SK-N-SH (cell line): ENCODE measurements around the gene MED29. TPM values are rescaled to one million over a fixed set of nuclear protein-coding genes. Genes with fewer than 3 reads are reported as not detected.

Experiments
- CTCF ChIA-PET: fragments of 300-600, 350-600 bp; formaldehyde crosslinking; extraction: SDS; loops from one replicate; lab custom pipeline; 2021; lab: Yijun Ruan, JAX
- POLR2A ChIA-PET: fragments of 350-600 bp; sonication (Branson Sonifier 250); formaldehyde crosslinking; extraction: SDS; loops from one replicate; lab custom pipeline; 2020; ENCODE audit warnings: antibody characterized with exemption, inconsistent platforms; lab: Yijun Ruan, JAX
- DNase-seq: peaks from one replicate; pipeline ENCODE4 v3.0.0; 2012
- H2AFZ ChIP-seq: fragments of 200-600 bp; sonication (generic); 2 replicates; pipeline ENCODE4 v1.8.1; 2016; ENCODE audit warnings: antibody characterized with exemption, mild to moderate bottlenecking, low read depth
- H3F3A ChIP-seq: fragments of 200-600 bp; sonication (generic); replicated peaks from 2 replicates; pipeline ENCODE3; 2016; ENCODE audit warnings: antibody characterized with exemption, mild to moderate bottlenecking; ENCODE audit not compliant: insufficient read depth
- H3K27ac ChIP-seq, 2 experiments: fragments of 200-500 bp in 1 of 2; fragments of 200-600 bp in 1 of 2; sonication (Bioruptor generic) in 1 of 2; sonication (generic), shearing (Covaris generic) in 1 of 2; 2 replicates each; pipeline versions ENCODE4 v1.5.1 to v1.6.1; 2014 to 2016; ENCODE audit warnings: low read depth in 2 of 2, inconsistent platforms in 1 of 2, low read length in 1 of 2, mild to moderate bottlenecking in 1 of 2, mixed read lengths in 1 of 2
- H3K27me3 ChIP-seq: fragments of 200-600 bp; sonication (generic), shearing (Covaris generic); 2 replicates; pipeline ENCODE4 v1.6.1; 2016; ENCODE audit warnings: mixed run types; ENCODE audit not compliant: insufficient read depth
- H3K36me3 ChIP-seq, 2 experiments: fragments of 200-500 bp in 1 of 2; fragments of 200-600 bp in 1 of 2; sonication (Bioruptor generic) in 1 of 2; sonication (generic) in 1 of 2; replicated peaks in 1 of 2; 2 replicates each; pipeline versions ENCODE3 to v1.5.1; 2014 to 2016; ENCODE audit warnings: low read length in 1 of 2, mild to moderate bottlenecking in 1 of 2; ENCODE audit not compliant: insufficient read depth in 2 of 2, control insufficient read depth in 1 of 2
- H3K4me1 ChIP-seq, 2 experiments: fragments of 200-500 bp in 1 of 2; fragments of 200-600 bp in 1 of 2; sonication (Bioruptor generic) in 1 of 2; sonication (generic), shearing (Covaris generic) in 1 of 2; 2 replicates each; pipeline versions ENCODE4 v1.5.1 to v1.6.1; 2014 to 2016; ENCODE audit warnings: low read depth in 1 of 2, low read length in 1 of 2, mixed run types in 1 of 2; ENCODE audit not compliant: insufficient read depth in 2 of 2, control insufficient read depth in 1 of 2
- H3K4me2 ChIP-seq: fragments of 200-600 bp; sonication (generic), shearing (Covaris generic); 2 replicates; pipeline ENCODE4 v1.6.1; 2017; ENCODE audit warnings: mixed run types
- H3K4me3 ChIP-seq, 2 experiments: fragments of 200-500 bp in 1 of 2; fragments of 200-600 bp in 1 of 2; sonication (Bioruptor generic) in 1 of 2; sonication (generic), shearing (Covaris generic) in 1 of 2; 2 replicates each; pipeline versions ENCODE4 v1.5.1 to v1.8.1; 2014 to 2016; ENCODE audit warnings: low read depth in 2 of 2, inconsistent platforms in 1 of 2, low read length in 1 of 2, mild to moderate bottlenecking in 1 of 2, mixed read lengths in 1 of 2, moderate library complexity in 1 of 2
- H3K79me2 ChIP-seq: fragments of 200-600 bp; sonication (generic); 2 replicates; pipeline ENCODE4 v1.8.1; 2017; ENCODE audit warnings: mild to moderate bottlenecking; ENCODE audit not compliant: insufficient read depth
- H3K9ac ChIP-seq: fragments of 200-600 bp; sonication (generic); 2 replicates; pipeline ENCODE4 v1.6.1; 2017; ENCODE audit warnings: mixed run types
- H3K9me2 ChIP-seq: fragments of 200-600 bp; sonication (generic); 2 replicates; pipeline ENCODE4 v1.6.1; 2017; ENCODE audit warnings: mixed run types
- H3K9me3 ChIP-seq: fragments of 200-600 bp; sonication (generic); 2 replicates; pipeline ENCODE4 v1.6.1; 2017; ENCODE audit warnings: mixed run types, mild to moderate bottlenecking, moderate library complexity
- H4K20me1 ChIP-seq: fragments of 200-600 bp; sonication (generic); 2 replicates; pipeline ENCODE4 v1.6.1; 2017; ENCODE audit warnings: mild to moderate bottlenecking, mixed run types; ENCODE audit not compliant: insufficient read depth
- CHD2 ChIP-seq: fragments of 150-350 bp; IDR thresholded peaks from 2 replicates; pipeline ENCODE4 v1.6.1; 2018; ENCODE audit warnings: low read length; ENCODE audit not compliant: partially characterized antibody
- EP300 ChIP-seq, 2 experiments: IDR thresholded peaks; 2 replicates each; pipeline versions ENCODE4 v1.4.0 to v1.6.1; 2012; ENCODE audit warnings: borderline replicate concordance in 1 of 2, low read depth in 1 of 2, low read length in 1 of 2
- EZH2phosphoT487 ChIP-seq: fragments of 200-600 bp; sonication (generic); IDR thresholded peaks from 2 replicates; pipeline ENCODE4 v1.6.1; 2017; ENCODE audit warnings: low read depth, mixed run types, mild to moderate bottlenecking, antibody characterized with exemption, moderate library complexity, borderline replicate concordance
- FOXJ3 ChIP-seq: sonication (generic); formaldehyde crosslinking; IDR thresholded peaks from 2 replicates; pipeline ENCODE4 v1.5.1; 2020; ENCODE audit warnings: mild to moderate bottlenecking, missing genetic modification reagents
- GABPA ChIP-seq: IDR thresholded peaks from 2 replicates; pipeline ENCODE4 v1.4.0; 2012; ENCODE audit warnings: low read depth, mild to moderate bottlenecking
- GATA2 ChIP-seq: sonication (generic); formaldehyde crosslinking; IDR thresholded peaks from 2 replicates; pipeline ENCODE4 v1.5.0; 2020; ENCODE audit warnings: mild to moderate bottlenecking, missing genetic modification reagents
- JUND ChIP-seq: IDR thresholded peaks from 2 replicates; pipeline ENCODE4 v1.4.0; 2012
- MEF2A ChIP-seq: IDR thresholded peaks from 2 replicates; pipeline ENCODE4 v1.4.0; 2012; ENCODE audit warnings: low read depth, borderline replicate concordance
- MXI1 ChIP-seq: IDR thresholded peaks from 2 replicates; pipeline ENCODE4 v1.6.1; 2012; ENCODE audit warnings: mild to moderate bottlenecking, low read depth, low read length, improper control_type of control experiment
- NRF1 ChIP-seq: IDR thresholded peaks from 2 replicates; pipeline ENCODE4 v1.6.1; 2012; ENCODE audit warnings: low read depth, mild to moderate bottlenecking, low read length
- PBX3 ChIP-seq: IDR thresholded peaks from 2 replicates; pipeline ENCODE4; 2012
- POLR2AphosphoS5 ChIP-seq: IDR thresholded peaks from 2 replicates; pipeline ENCODE4 v1.6.1; 2012; ENCODE audit warnings: low read depth, low read length
- RCOR1 ChIP-seq: fragments of 150-350 bp; IDR thresholded peaks from 2 replicates; pipeline ENCODE4 v1.6.1; 2017; ENCODE audit warnings: antibody characterized with exemption, low read length
- REST ChIP-seq: IDR thresholded peaks from 2 replicates; pipeline ENCODE4 v1.6.1; 2012; ENCODE audit warnings: mild to moderate bottlenecking, low read depth, low read length, moderate library complexity
- RFX5 ChIP-seq: IDR thresholded peaks from 2 replicates; pipeline ENCODE4 v1.6.1; 2012; ENCODE audit warnings: mild to moderate bottlenecking, improper control_type of control experiment, low read length
- USF1 ChIP-seq: IDR thresholded peaks from 2 replicates; pipeline ENCODE4 v1.4.0; 2012; ENCODE audit warnings: low read depth, borderline replicate concordance
- YY1 ChIP-seq: IDR thresholded peaks from 2 replicates; pipeline ENCODE4 v1.4.0; 2012; ENCODE audit warnings: low read depth, mild to moderate bottlenecking
- WGBS: methylation state at CpG from one replicate; pipeline ENCODE4 v1.1.6; 2017; ENCODE audit warnings: low lambda C conversion rate; 5-methylcytosine and 5-hydroxymethylcytosine counted together
- polyA plus RNA-seq, 3 experiments: library from polyadenylated mRNA; depleted of rRNA; stranded (reverse); fragments of >200 nt; gene quantifications; 2 replicates each; pipeline ENCODE4 v1.2.3, GENCODE V29; 2012
- TF ChIP-seq, protein P1 (sequence below): fragments of 150-350 bp; IDR thresholded peaks from 2 replicates; pipeline ENCODE4 v1.6.1; 2016; ENCODE audit warnings: mild to moderate bottlenecking, low read depth, low read length

MED29 gene
- polyA plus RNA-seq, 1 of the 3 experiments (the other 2 are of a cell fraction) = 32.0 TPM

DNA sequence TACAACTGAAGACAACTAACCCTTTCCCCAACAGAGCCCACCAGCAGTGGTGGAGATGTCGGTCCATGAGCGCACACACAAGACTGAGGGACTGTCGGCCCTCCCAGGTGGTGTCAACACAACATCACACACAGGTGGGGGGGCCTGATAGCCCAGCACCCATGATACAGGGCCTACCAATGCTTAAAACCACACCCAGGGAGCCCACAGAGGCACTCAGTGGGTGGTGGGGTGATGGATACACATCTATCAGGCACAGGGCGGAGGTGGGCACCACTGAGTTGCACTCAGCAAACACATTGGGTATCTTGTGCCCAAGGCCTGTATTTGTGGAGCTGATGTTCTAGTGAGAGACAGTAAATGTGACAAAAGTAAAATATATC is 8.5 kb downstream of the MED29 start:
- Histone ChIP-seq H3K79me2 (peaks cover 12% of the 10 kb centered on the region; the same call in 1 of the 2 replicates), H3K9ac (no peak overlapping the region), H3F3A (peaks cover 44% of the 10 kb centered on the region), H3K4me2 (no peak overlapping the region), H2AFZ (no peak overlapping the region), H3K27ac (no peak overlapping the region), H3K9me2 (no peaks in the 10 kb centered on the region), H3K9me3 (no peaks in the 10 kb centered on the region), H3K27me3 (no peaks in the 10 kb centered on the region), H4K20me1 (no peaks in the 10 kb centered on the region), H3K4me3 (no peak overlapping the region), H3K4me1 (peaks cover 19 to 36% of the 10 kb centered on the region in 2 experiments; a peak in 3 of 4 replicates), H3K36me3 (peaks cover 0 to 1% of the 10 kb centered on the region in 2 experiments)
- DNase-seq = no peak
- no peak for TF ChIP-seq MXI1
- TF ChIP-seq, protein P1, sequence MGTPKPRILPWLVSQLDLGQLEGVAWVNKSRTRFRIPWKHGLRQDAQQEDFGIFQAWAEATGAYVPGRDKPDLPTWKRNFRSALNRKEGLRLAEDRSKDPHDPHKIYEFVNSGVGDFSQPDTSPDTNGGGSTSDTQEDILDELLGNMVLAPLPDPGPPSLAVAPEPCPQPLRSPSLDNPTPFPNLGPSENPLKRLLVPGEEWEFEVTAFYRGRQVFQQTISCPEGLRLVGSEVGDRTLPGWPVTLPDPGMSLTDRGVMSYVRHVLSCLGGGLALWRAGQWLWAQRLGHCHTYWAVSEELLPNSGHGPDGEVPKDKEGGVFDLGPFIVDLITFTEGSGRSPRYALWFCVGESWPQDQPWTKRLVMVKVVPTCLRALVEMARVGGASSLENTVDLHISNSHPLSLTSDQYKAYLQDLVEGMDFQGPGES = no peak
- TF ChIP-seq YY1 = no peak
- TF ChIP-seq EZH2phosphoT487 = no peak
- TF ChIP-seq JUND = no peak
- TF ChIP-seq FOXJ3 = no peak
- no peak for TF ChIP-seq PBX3
- no peak for TF ChIP-seq RFX5
- TF ChIP-seq RCOR1 = no peak
- TF ChIP-seq GABPA = no peak
- TF ChIP-seq USF1 = no peak
- POLR2A ChIA-PET = interaction anchor here (0.7 to 0.9 kb wide), 2 partner anchors 8 to 9 kb away, joined by 3 read pairs; partner anchors contain the start of gene PAF1
- CTCF ChIA-PET = interaction anchor here (6.5 kb wide), 1 partner anchor 12 kb away, joined by 106 read pairs; the partner anchor contains the start of gene PLEKHG2
- WGBS = 98% methylated on average over 4 of the region's 4 CpGs

DNA sequence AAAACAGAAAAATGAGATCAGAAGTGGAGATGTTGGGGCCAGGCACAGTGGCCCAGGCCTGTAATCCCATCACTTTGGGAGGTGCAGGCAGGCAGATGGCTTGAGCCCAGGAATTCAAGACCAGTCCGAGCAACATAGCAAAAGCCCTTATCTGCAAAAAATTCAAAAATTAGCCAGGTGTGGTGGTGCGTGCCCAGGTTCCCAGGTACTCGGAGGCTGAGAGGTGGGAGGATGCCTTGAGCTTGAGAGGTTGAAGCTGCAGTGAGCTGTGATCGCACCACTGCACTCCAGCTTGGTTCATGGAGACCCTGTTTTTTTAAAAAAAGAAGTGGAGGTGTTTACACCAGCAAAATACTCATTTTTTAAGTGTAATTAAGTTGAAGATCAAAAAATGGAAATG is 8.9 kb downstream of the MED29 start:
- ChIA-PET CTCF (interaction anchor here (6.5 kb wide), 1 partner anchor 12 kb away, joined by 106 read pairs; the partner anchor contains the start of gene PLEKHG2), POLR2A (interaction anchor here (0.7 to 1.6 kb wide), 3 partner anchors 8 to 35 kb away, joined by 3 read pairs; partner anchors contain the start of gene PAF1)
- H3K9me2 ChIP-seq = no peaks in the 10 kb centered on the region
- H3K27ac ChIP-seq = no peak overlapping the region
- H3K4me3 ChIP-seq = no peak overlapping the region
- H2AFZ ChIP-seq = no peak overlapping the region
- no peak for DNase-seq
- no peak overlapping the region for H3K9ac ChIP-seq
- H3K9me3 ChIP-seq = no peaks in the 10 kb centered on the region
- H3K79me2 ChIP-seq = peaks cover 8% of the 10 kb centered on the region; the same call in 1 of the 2 replicates
- H3F3A ChIP-seq = peaks cover 44% of the 10 kb centered on the region
- H3K4me1 ChIP-seq = peaks cover 19 to 36% of the 10 kb centered on the region in 2 experiments; a peak in 3 of 4 replicates
- no peaks in the 10 kb centered on the region for H3K36me3 ChIP-seq
- no peaks in the 10 kb centered on the region for H3K27me3 ChIP-seq
- H3K4me2 ChIP-seq = no peak overlapping the region
- WGBS = 98% methylated on average over 4 of the region's 4 CpGs
- H4K20me1 ChIP-seq = no peaks in the 10 kb centered on the region
- TF ChIP-seq GATA2 = no peak
- TF ChIP-seq EP300 (IDR thresholded peaks at IDR 0.05; ENCODE audit: borderline replicate concordance in 1 of 2, low read depth in 1 of 2, low read length in 1 of 2) = no peak
- TF ChIP-seq MEF2A = no peak
- TF ChIP-seq MXI1 = no peak
- no peak for TF ChIP-seq NRF1
- no peak for TF ChIP-seq USF1
- TF ChIP-seq REST = no peak
- TF ChIP-seq RFX5 = no peak
- TF ChIP-seq CHD2 = no peak
- no peak for TF ChIP-seq EZH2phosphoT487
- TF ChIP-seq PBX3 = no peak
- TF ChIP-seq POLR2AphosphoS5 = no peak
